Kidney (tissue), 14 donors: Measurements from ENCODE around the gene PACS2. TPM values are rescaled to one million over a fixed set of nuclear protein-coding genes. Genes with fewer than 3 reads are reported as not detected.

Source experiments
- DNase-seq, 5 donors: peaks; one replicate each; pipeline ENCODE4 v3.0.0-alpha.2; 2013 to 2020
- FAIRE-seq: peaks from 2 replicates; lab custom pipeline; 2012; peaks lifted over from hg19 to GRCh38; lab: Jason Lieb, UNC
- H3K27ac ChIP-seq, 2 donors: one replicate each; pipeline ENCODE4 v1.7.0; 2013; ENCODE audit warnings: low read depth in 2 of 2, low read length in 2 of 2, inconsistent platforms in 1 of 2
- H3K27me3 ChIP-seq: one replicate; pipeline ENCODE4 v1.7.1; 2013; ENCODE audit warnings: low read length, inconsistent platforms; ENCODE audit not compliant: control insufficient read depth, insufficient read depth
- H3K36me3 ChIP-seq, 3 donors: one replicate each; pipeline versions ENCODE4 v1.7.0 to v1.7.1; 2013; ENCODE audit warnings: low read length in 3 of 3, control low read depth in 1 of 3, inconsistent platforms in 1 of 3; ENCODE audit not compliant: insufficient read depth in 3 of 3, control insufficient read depth in 2 of 3
- H3K4me1 ChIP-seq, 3 donors: one replicate each; pipeline versions ENCODE4 v1.7.0 to v1.7.1; 2013; ENCODE audit warnings: low read length in 3 of 3, inconsistent platforms in 1 of 3, low read depth in 1 of 3; ENCODE audit not compliant: control insufficient read depth in 2 of 3, insufficient read depth in 2 of 3
- H3K4me3 ChIP-seq, 3 donors: one replicate each; pipeline versions ENCODE4 v1.7.0 to v1.8.1; 2013; ENCODE audit warnings: low read length in 3 of 3, control low read depth in 1 of 3, inconsistent platforms in 1 of 3
- H3K9ac ChIP-seq, 3 donors: one replicate each; pipeline versions ENCODE4 v1.7.0 to v1.7.1; 2013; ENCODE audit warnings: low read length in 3 of 3, control low read depth in 1 of 3, inconsistent platforms in 1 of 3
- H3K9me3 ChIP-seq, 3 donors: one replicate each; pipeline versions ENCODE4 v1.7.0 to v1.7.1; 2013; ENCODE audit warnings: low read length in 3 of 3, control low read depth in 1 of 3, inconsistent platforms in 1 of 3; ENCODE audit not compliant: control insufficient read depth in 2 of 3, insufficient read depth in 1 of 3
- intact Hi-C: fragments of 100-400 bp; cut with DNase I; formaldehyde crosslinking; loops from one replicate; pipeline ENCODE4 v1.11.1; 2022
- polyA plus RNA-seq: library from polyadenylated mRNA; stranded (reverse); fragments of 350-450 nt; fragmentation: Illumina TruSeq; extraction: RNeasy Lipid Tissue Mini Kit (QIAGEN cat#74804); gene quantifications from one replicate; pipeline ENCODE4 v1.2.3, GENCODE V29; 2014; ENCODE audit warnings: low read depth, low replicate concordance; ENCODE audit not compliant: insufficient read depth
- total RNA-seq: library from RNA; stranded (reverse); fragmentation: NEBNext Ultra II Directional; extraction: Animal tissue kit (Norgen Biotek cat#: 25700); gene quantifications from one replicate; pipeline ENCODE4 v1.2.1, GENCODE V29; 2021
- TF ChIP-seq, protein P1 (sequence below): IDR thresholded peaks from 3 replicates; pipeline ENCODE4 v1.5.1; 2012; ENCODE audit warnings: mild to moderate bottlenecking, moderate library complexity, borderline replicate concordance; ENCODE audit not compliant: insufficient read depth; ENCODE audit errors: extremely low read depth
- donor health status: control.
- donor health status: control.
- donor health status: control.
- donor health status: control.
- donor health status: control.
- donor health status: DM: yes; HTN: yes; CAD: no.
- donor health status: Normal renal cell carcinoma (clear cell type).

PACS2 gene
- total and polyA plus RNA-seq, 2 donors from 2014 or later: 35.7 to 83.9 TPM

DNA sequence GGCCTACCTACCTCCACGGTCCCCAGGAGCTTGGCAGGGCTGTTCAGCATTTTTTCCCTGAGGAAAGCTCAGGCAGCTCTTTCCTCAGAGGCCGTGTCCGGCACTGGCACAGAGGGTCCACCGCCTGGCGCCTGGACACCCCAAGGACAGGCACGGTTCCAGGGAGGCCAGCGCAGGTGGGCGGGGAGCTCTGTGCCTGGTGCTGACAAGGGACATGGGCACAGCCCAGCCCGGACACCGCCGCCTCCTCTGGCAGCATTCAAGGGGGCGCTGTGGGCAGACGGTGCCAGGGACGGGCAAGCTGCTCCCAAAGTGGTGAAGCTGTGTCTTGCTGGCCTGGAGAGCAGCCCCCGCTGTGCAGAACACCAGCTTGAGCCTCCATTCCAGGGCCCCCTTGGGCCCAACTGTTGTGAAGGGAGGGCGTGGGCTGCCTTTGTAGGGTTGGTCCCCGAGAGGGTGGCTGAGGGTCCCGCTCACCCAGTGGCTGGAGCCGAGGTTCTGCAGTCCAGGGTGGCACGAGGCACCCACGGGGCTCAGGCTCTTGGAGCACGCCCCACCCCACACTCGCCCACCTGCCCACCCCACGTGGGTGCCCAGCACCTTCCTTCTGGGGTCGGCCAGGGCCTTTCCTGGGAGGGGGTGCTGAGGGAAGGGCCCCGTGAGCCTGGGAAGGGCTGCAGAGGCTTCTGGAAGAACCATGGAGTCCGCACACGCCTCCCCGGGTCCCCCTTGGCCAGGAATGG, 54.5 kb downstream of the PACS2 start:
- TF ChIP-seq, protein P1, sequence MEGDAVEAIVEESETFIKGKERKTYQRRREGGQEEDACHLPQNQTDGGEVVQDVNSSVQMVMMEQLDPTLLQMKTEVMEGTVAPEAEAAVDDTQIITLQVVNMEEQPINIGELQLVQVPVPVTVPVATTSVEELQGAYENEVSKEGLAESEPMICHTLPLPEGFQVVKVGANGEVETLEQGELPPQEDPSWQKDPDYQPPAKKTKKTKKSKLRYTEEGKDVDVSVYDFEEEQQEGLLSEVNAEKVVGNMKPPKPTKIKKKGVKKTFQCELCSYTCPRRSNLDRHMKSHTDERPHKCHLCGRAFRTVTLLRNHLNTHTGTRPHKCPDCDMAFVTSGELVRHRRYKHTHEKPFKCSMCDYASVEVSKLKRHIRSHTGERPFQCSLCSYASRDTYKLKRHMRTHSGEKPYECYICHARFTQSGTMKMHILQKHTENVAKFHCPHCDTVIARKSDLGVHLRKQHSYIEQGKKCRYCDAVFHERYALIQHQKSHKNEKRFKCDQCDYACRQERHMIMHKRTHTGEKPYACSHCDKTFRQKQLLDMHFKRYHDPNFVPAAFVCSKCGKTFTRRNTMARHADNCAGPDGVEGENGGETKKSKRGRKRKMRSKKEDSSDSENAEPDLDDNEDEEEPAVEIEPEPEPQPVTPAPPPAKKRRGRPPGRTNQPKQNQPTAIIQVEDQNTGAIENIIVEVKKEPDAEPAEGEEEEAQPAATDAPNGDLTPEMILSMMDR: no peak
- Histone ChIP-seq H3K4me1 (no peaks in the 10 kb centered on the region), H3K9me3 (no peaks in the 10 kb centered on the region), H3K27ac (no peak overlapping the region), H3K36me3 (peaks cover 0 to 5% (median 3%) of the 10 kb centered on the region in 3 donors), H3K27me3 (no peaks in the 10 kb centered on the region), H3K9ac (no peak overlapping the region), H3K4me3 (no peak overlapping the region)
- FAIRE-seq: no peak
- intact Hi-C loops: no loop called here
- DNase-seq: no peak

DNA sequence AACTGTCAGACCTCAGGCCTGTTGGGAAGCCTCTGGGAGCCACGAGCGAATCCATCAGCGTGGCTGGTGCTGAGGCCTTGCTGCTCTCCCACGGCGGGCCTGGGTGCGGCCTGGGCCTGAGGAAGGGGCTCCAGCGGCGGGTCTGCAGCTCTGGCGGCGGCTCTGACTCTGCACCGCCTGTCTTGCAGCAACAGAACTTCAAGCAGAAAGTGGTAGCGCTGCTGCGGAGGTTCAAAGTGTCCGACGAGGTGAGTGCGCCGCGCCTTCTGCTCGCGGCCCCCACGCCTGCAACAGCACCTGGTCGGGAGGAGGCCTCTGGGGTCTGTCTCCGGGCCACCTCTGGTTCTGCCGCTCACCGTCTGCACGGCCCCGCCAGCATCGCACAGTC, 55.1 kb downstream of the PACS2 start:
- no peak overlapping the region for H3K4me3 ChIP-seq
- DNase-seq: no peak
- H3K36me3 ChIP-seq: peaks cover 0 to 5% (median 3%) of the 10 kb centered on the region in 3 donors
- no peaks in the 10 kb centered on the region for H3K4me1 ChIP-seq
- intact Hi-C loops: no loop called here
- TF ChIP-seq, protein P1: no peak
- no peak for FAIRE-seq
- H3K9ac ChIP-seq: no peak overlapping the region
- no peaks in the 10 kb centered on the region for H3K27me3 ChIP-seq
- H3K9me3 ChIP-seq: no peaks in the 10 kb centered on the region
- H3K27ac ChIP-seq: no peak overlapping the region

DNA sequence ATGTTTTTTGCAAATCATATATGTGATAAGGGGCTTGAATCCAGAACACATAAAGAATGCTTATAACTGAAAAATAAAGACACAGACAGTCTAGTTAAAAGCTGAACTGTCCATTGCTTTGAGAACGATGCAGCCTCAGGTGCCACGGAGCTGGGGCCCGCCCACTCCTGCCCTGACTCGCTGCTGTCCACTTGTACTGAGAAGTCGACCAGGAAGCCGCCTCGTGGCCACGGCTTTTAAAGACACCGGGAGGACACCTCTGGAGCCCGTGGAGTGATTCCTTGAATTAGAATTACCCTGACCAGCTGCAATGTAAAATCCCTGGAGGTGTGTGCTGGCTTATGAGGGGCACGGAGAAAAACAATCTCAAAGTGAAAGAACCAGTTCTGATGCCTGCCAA, 59.8 kb downstream of the PACS2 start:
- FAIRE-seq (no peak), DNase-seq (no peak)
- Histone ChIP-seq H3K9ac (no peak overlapping the region), H3K27ac (no peak overlapping the region), H3K4me3 (no peak overlapping the region), H3K36me3 (peaks cover 0 to 5% (median 0%) of the 10 kb centered on the region in 3 donors), H3K9me3 (no peaks in the 10 kb centered on the region), H3K4me1 (no peaks in the 10 kb centered on the region), H3K27me3 (no peaks in the 10 kb centered on the region)
- TF ChIP-seq, protein P1: no peak
- intact Hi-C loops: no loop called here
